ENCODE results near the gene ZBTB16.

ZBTB16 gene

GRCh38 chr11:114036958-114037357 is 22.6 kb upstream of the ZBTB16 start:
- no peak for DNase-seq (ENCODE audit: extremely low spot score)
- POLR2A ChIA-PET: no interaction called here
- CTCF ChIA-PET: no interaction called here
- TF ChIP-seq CTCF (IDR thresholded peaks at IDR 0.05; ENCODE audit: control extremely low read depth, extremely low read depth, low read depth, missing control alignments): no peak

- POLR2A ChIA-PET: no interaction called here
- DNase-seq (ENCODE audit: extremely low spot score): no peak
- CTCF ChIA-PET: interaction anchor here (0.7 to 1.7 kb wide), 3 partner anchors 21 to 222 kb away, joined by 3 to 5 read pairs (median 3); no protein-coding TSS in a partner anchor
- TF ChIP-seq CTCF (IDR thresholded peaks at IDR 0.05; ENCODE audit: control extremely low read depth, extremely low read depth, low read depth, missing control alignments): no peak
Measured at GRCh38 chr11:114039551-114039950, 20.0 kb upstream of the ZBTB16 start.

- no peak for TF ChIP-seq CTCF (IDR thresholded peaks at IDR 0.05; ENCODE audit: control extremely low read depth, extremely low read depth, low read depth, missing control alignments)
- POLR2A ChIA-PET: no interaction called here
- CTCF ChIA-PET: no interaction called here
- DNase-seq (ENCODE audit: extremely low spot score): no peak
Measured at GRCh38 chr11:114040706-114041211, 18.8 kb upstream of the ZBTB16 start.

DNA sequence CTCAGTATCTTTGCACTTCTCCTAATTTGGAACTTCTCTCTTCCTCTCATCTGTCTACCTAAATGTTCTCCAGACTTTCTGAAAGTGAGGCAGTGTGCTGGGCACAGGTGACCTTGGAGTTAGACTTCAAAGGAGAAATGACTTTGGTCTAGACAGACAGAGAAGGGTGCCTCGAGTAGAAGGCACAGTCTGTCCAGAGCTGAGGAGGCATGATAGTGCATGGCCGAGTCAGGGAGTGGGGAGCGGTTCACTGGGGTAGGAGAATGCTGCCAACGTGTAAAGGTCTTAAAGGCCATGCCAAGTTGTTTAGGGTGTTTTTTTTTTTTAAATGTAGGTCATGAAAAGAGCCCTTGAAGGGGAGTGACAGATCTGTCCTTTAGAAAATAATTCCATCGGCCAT is 17.3 kb upstream of the ZBTB16 start:
- CTCF ChIA-PET: no interaction called here
- POLR2A ChIA-PET: no interaction called here
- no peak for DNase-seq (ENCODE audit: extremely low spot score)

DNA sequence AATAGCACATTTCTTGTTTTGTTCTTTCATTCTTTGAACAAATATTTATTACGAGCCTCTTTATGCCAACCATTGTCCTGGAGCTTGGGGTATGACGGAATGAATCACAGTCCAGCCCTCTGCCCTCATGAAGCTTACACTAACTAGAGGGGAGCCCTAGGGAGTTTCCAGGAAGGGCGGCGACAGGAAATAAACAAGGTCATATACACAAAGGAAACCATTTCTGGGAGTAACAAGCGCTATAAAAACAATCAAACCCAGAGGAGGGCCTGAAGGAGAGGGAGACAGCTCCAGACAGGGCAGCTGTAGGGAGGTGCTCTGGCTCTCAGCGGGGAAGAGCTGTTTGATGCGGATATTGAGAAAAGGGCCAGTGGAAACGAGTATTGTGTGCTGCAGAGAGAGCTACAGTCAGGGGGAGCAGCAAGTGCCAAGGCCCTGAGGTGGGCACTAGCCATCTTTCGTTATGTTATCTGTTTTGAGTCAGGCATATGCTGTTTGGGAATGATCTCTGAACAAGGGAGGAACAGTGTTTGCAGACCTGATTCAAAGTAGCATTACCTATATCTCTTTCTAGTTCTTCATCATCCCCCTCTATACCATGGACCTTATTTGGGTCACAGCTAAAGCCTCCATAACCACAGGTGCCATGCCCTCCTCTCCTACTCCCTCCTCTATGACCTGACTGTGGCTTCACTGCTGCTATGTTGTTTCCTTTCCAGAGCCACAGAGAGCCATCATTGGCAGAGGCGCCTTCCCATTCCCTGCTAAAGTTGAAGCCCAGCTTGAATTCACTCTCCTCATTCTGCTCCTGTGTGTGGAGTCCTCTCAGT is 15.3 kb upstream of the ZBTB16 start:
- TF ChIP-seq CTCF (IDR thresholded peaks at IDR 0.05; ENCODE audit: control extremely low read depth, extremely low read depth, low read depth, missing control alignments): no peak

More for the DNA sequence above, 17.3 kb upstream of the ZBTB16 start:
- no peak for TF ChIP-seq CTCF (IDR thresholded peaks at IDR 0.05; ENCODE audit: control extremely low read depth, extremely low read depth, low read depth, missing control alignments)

DNA sequence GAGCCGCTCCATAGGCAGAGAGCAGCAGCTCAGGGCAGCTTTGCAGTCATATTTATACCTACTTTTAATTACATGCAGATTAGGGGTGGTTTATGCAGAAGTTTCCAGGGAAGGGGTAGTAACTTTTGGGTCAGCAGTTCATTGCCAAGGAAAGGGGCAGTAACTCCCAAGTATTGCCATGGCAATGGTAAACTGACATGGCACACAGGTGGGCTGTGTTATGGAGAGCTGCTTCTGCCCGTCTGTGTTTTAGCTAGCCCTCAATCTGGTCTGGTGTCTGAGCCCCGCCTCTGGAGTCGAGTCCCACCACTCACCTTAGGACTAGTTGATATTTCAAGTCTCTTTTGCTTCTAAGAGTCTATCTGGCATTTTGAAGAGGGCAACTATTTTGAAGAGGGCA is 12.2 kb upstream of the ZBTB16 start:
- POLR2A ChIA-PET: no interaction called here
- DNase-seq (ENCODE audit: extremely low spot score): no peak
- no peak for TF ChIP-seq CTCF (IDR thresholded peaks at IDR 0.05; ENCODE audit: control extremely low read depth, extremely low read depth, low read depth, missing control alignments)
- CTCF ChIA-PET: no interaction called here

More for the DNA sequence above, 15.3 kb upstream of the ZBTB16 start:
- DNase-seq (ENCODE audit: extremely low spot score): no peak
- ChIA-PET POLR2A (no interaction called here), CTCF (interaction anchor here (1.1 to 1.2 kb wide), 3 partner anchors 10 to 22 kb away, joined by 3 to 4 read pairs (median 4); no protein-coding TSS in a partner anchor)

All from GM10248 (cell line).